GM06990 (cell line): ENCODE results near the gene RNF148.

Experiments
- DNase-seq: peaks from one replicate; pipeline ENCODE4 v3.0.0-alpha.2; 2011; ENCODE audit not compliant: insufficient read length; ENCODE audit errors: extremely low read depth
- H3K27me3 ChIP-seq: replicated peaks from 2 replicates; pipeline ENCODE4 v1.6.0; 2011; ENCODE audit warnings: low read length; ENCODE audit not compliant: control insufficient read depth, insufficient read depth
- H3K36me3 ChIP-seq: 2 replicates; pipeline ENCODE4 v1.5.1; 2011; ENCODE audit warnings: low read length; ENCODE audit not compliant: control insufficient read depth, insufficient read depth
- H3K4me3 ChIP-seq: replicated peaks from 2 replicates; pipeline ENCODE4 v1.5.1; 2011; ENCODE audit warnings: low read depth, mild to moderate bottlenecking, control low read depth, low read length
- TF ChIP-seq, protein P1 (sequence below): IDR thresholded peaks from 2 replicates; pipeline ENCODE4 v1.5.1; 2011; ENCODE audit warnings: low read length, control low read depth, mild to moderate bottlenecking, inconsistent platforms; ENCODE audit not compliant: insufficient read depth, poor library complexity, severe bottlenecking

The RNF148 gene

GRCh38 chr7:122653685-122654084 is 49.0 kb downstream of the RNF148 start:
- no peak overlapping the region for H3K4me3 ChIP-seq
- TF ChIP-seq, protein P1, sequence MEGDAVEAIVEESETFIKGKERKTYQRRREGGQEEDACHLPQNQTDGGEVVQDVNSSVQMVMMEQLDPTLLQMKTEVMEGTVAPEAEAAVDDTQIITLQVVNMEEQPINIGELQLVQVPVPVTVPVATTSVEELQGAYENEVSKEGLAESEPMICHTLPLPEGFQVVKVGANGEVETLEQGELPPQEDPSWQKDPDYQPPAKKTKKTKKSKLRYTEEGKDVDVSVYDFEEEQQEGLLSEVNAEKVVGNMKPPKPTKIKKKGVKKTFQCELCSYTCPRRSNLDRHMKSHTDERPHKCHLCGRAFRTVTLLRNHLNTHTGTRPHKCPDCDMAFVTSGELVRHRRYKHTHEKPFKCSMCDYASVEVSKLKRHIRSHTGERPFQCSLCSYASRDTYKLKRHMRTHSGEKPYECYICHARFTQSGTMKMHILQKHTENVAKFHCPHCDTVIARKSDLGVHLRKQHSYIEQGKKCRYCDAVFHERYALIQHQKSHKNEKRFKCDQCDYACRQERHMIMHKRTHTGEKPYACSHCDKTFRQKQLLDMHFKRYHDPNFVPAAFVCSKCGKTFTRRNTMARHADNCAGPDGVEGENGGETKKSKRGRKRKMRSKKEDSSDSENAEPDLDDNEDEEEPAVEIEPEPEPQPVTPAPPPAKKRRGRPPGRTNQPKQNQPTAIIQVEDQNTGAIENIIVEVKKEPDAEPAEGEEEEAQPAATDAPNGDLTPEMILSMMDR = no peak
- no peaks in the 10 kb centered on the region for H3K36me3 ChIP-seq
- H3K27me3 ChIP-seq = no peaks in the 10 kb centered on the region
- no peak for DNase-seq

DNA sequence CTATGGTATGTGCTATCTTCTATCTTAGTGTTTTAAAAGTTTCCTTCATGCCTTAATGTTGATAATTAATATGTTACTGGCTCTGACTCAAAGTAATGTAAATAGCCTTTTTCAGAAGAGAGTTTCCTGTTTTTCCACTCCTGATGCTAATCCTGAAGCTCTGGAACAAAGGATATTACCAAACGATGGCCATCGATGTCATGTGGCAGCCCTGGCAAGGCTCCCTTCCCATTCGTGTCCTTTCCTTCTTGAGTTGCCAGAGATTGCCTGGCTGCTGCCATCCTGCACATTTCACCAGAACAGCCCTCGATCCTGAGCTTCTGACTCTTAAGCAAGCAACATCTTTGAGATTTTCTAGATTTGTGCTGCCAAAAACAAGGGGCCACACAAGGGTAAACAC is 49.8 kb downstream of the RNF148 start:
- no peak overlapping the region for H3K4me3 ChIP-seq
- H3K27me3 ChIP-seq = no peaks in the 10 kb centered on the region
- DNase-seq = no peak
- H3K36me3 ChIP-seq = no peaks in the 10 kb centered on the region
- TF ChIP-seq, protein P1 = no peak
